OCI-LY7 (cell line): ENCODE results near the gene SYTL3. TPM values are rescaled to one million over a fixed set of nuclear protein-coding genes. Genes with fewer than 3 reads are reported as not detected.

Experiments
- BruUV-seq: library from RNA; stranded (reverse); fragments of 400-500 nt; replicated peaks from 2 replicates; lab custom pipeline; 2021; lab: Mats Ljungman, UMichigan
- CTCF ChIA-PET: fragments of 300-600 bp; sonication (Branson Sonifier 250); formaldehyde crosslinking; loops from one replicate; lab custom pipeline; 2022; ENCODE audit warnings: antibody characterized with exemption; ENCODE audit not compliant: unreplicated experiment; lab: Charles Lee
- POLR2A ChIA-PET: fragments of 300-600 bp; sonication (Branson Sonifier 250); formaldehyde crosslinking; loops from one replicate; lab custom pipeline; 2022; ENCODE audit warnings: antibody characterized with exemption; lab: Charles Lee
- DNase-seq: peaks from one replicate; pipeline ENCODE4 v3.0.0-alpha.2; 2015; ENCODE audit warnings: low spot score
- H2AFZ ChIP-seq: fragments of 200-600 bp; sonication (generic), shearing (Covaris generic); 2 replicates; pipeline ENCODE4 v1.6.1; 2014; ENCODE audit warnings: mild to moderate bottlenecking, antibody characterized with exemption, low read length, moderate library complexity
- H3K27ac ChIP-seq: fragments of 200-600 bp; sonication (generic); 2 replicates; pipeline ENCODE4 v1.5.1; 2014; ENCODE audit warnings: mixed run types, low read depth, mild to moderate bottlenecking, moderate library complexity, low read length, inconsistent platforms; ENCODE audit not compliant: poor library complexity, severe bottlenecking
- H3K36me3 ChIP-seq: fragments of 200-600 bp; sonication (generic); 2 replicates; pipeline ENCODE4 v1.6.1; 2014; ENCODE audit warnings: mild to moderate bottlenecking, antibody characterized with exemption, low read length, moderate library complexity, mixed read lengths; ENCODE audit not compliant: insufficient read depth
- H3K4me1 ChIP-seq: fragments of 200-600 bp; sonication (generic); 2 replicates; pipeline ENCODE4 v1.5.1; 2014; ENCODE audit warnings: mild to moderate bottlenecking, low read length; ENCODE audit not compliant: insufficient read depth, poor library complexity, severe bottlenecking
- H3K4me2 ChIP-seq: fragments of 200-600 bp; sonication (generic); 2 replicates; pipeline ENCODE4 v1.6.1; 2014; ENCODE audit warnings: mild to moderate bottlenecking, low read length
- H3K4me3 ChIP-seq: fragments of 200-600 bp; sonication (generic); 2 replicates; pipeline ENCODE4 v1.5.1; 2014; ENCODE audit warnings: mild to moderate bottlenecking, low read depth, low read length; ENCODE audit not compliant: poor library complexity, severe bottlenecking
- H3K79me2 ChIP-seq: fragments of 200-600 bp; sonication (generic); 2 replicates; pipeline ENCODE4 v1.6.1; 2016; ENCODE audit warnings: low read depth, mild to moderate bottlenecking, low read length, moderate library complexity, mixed read lengths; ENCODE audit not compliant: insufficient read depth
- H3K9me2 ChIP-seq: fragments of 200-600 bp; sonication (generic); 2 replicates; pipeline ENCODE4 v1.6.1; 2016; ENCODE audit warnings: mild to moderate bottlenecking, low read length, mixed read lengths; ENCODE audit not compliant: insufficient read depth
- H3K9me3 ChIP-seq: fragments of 200-600 bp; sonication (generic); 2 replicates; pipeline ENCODE4 v1.6.1; 2014; ENCODE audit warnings: mild to moderate bottlenecking, mixed run types, low read length, mixed read lengths
- H4K20me1 ChIP-seq: fragments of 200-600 bp; sonication (generic); 2 replicates; pipeline ENCODE4 v1.6.1; 2014; ENCODE audit warnings: mild to moderate bottlenecking, antibody characterized with exemption, low read length, moderate library complexity, mixed read lengths; ENCODE audit not compliant: insufficient read depth
- EZH2phosphoT487 ChIP-seq: fragments of 200-600 bp; sonication (generic); IDR thresholded peaks from 2 replicates; pipeline ENCODE4 v1.6.1; 2018; ENCODE audit warnings: low read depth, borderline replicate concordance, mild to moderate bottlenecking, mixed run types, antibody characterized with exemption, low read length, moderate library complexity, mixed read lengths
- intact Hi-C: fragments of 100-400 bp; cut with micrococcal nuclease; formaldehyde crosslinking; loops from one replicate; pipeline ENCODE4 v1.10.0; 2022; ENCODE audit not compliant: unreplicated experiment
- total RNA-seq, 2 experiments: library from RNA; depleted of rRNA in 1 of 2; stranded (reverse); fragments of >200 nt in 1 of 2; shearing (Covaris generic) in 1 of 2; gene quantifications; 2 replicates each; pipeline ENCODE4 v1.2.3, GENCODE V29; 2014 to 2022
- TF ChIP-seq, protein P1 (sequence below): fragments of 200-600 bp; sonication (generic); conservative IDR thresholded peaks from 2 replicates; pipeline ENCODE4 v1.5.1; 2014; ENCODE audit warnings: mild to moderate bottlenecking, antibody characterized with exemption, low read length, moderate library complexity, mixed read lengths

The SYTL3 gene
- total RNA-seq, 2 experiments from 2014 or later = 0.32 to 0.89 TPM

- no TSS peak for BruUV-seq
- H3K4me3 ChIP-seq = no peak overlapping the region
- ChIA-PET POLR2A (interaction anchor here (0.6 to 0.7 kb wide), 2 partner anchors 11 to 17 kb away, joined by 3 read pairs; no protein-coding TSS in a partner anchor), CTCF (no interaction called here)
- TF ChIP-seq, protein P1, sequence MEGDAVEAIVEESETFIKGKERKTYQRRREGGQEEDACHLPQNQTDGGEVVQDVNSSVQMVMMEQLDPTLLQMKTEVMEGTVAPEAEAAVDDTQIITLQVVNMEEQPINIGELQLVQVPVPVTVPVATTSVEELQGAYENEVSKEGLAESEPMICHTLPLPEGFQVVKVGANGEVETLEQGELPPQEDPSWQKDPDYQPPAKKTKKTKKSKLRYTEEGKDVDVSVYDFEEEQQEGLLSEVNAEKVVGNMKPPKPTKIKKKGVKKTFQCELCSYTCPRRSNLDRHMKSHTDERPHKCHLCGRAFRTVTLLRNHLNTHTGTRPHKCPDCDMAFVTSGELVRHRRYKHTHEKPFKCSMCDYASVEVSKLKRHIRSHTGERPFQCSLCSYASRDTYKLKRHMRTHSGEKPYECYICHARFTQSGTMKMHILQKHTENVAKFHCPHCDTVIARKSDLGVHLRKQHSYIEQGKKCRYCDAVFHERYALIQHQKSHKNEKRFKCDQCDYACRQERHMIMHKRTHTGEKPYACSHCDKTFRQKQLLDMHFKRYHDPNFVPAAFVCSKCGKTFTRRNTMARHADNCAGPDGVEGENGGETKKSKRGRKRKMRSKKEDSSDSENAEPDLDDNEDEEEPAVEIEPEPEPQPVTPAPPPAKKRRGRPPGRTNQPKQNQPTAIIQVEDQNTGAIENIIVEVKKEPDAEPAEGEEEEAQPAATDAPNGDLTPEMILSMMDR = no peak
- no peak for TF ChIP-seq EZH2phosphoT487
- H2AFZ ChIP-seq = no peak overlapping the region
- no peaks in the 10 kb centered on the region for H3K4me1 ChIP-seq
- DNase-seq = no peak
- no peak overlapping the region for H3K27ac ChIP-seq
- no peaks in the 10 kb centered on the region for H3K9me3 ChIP-seq
- no peak overlapping the region for H3K4me2 ChIP-seq
- H3K9me2 ChIP-seq = no peaks in the 10 kb centered on the region
- intact Hi-C loops = no loop called here
- no peaks in the 10 kb centered on the region; the same call in 1 of the 2 replicates for H4K20me1 ChIP-seq
- H3K36me3 ChIP-seq = peaks cover 100% of the 10 kb centered on the region
- no peaks in the 10 kb centered on the region for H3K79me2 ChIP-seq
Observed at GRCh38 chr6:158769234-158769770, 119.4 kb downstream of the SYTL3 start.

DNA sequence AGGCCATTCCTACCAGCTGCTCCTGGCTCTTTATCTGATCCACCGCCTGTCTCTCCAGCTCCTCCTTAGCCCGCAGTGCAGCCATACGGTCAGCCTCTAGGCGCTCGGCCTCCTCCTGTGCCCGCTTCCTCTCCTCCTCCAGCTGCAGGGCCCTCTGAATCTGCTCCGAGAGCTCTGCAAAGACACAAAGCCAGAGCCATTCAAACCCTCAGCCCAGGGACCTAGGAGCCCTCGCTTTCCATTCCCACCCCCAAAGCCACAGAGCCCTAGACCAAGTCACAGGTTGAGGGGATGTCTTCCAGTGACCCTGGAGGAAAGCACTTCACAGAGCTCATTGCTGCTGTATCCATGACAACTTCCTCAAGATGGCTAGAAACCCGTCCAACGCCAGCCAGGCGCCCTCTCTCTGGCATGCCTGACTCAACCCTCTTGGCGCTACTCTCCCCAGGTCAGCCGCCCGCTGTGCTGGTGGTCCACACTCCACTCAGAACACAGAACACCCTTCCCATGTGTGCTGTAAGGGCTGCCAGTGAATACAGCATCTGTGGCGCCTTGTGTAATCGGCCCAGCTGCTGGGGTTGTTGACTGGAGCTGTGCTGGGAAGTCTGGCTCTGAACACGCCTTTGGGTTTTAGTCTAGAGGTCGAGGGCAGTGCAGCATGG, 120.0 kb downstream of the SYTL3 start:
- DNase-seq = no peak

More for the DNA sequence above, 120.0 kb downstream of the SYTL3 start:
- H3K4me1 ChIP-seq = no peaks in the 10 kb centered on the region
- intact Hi-C loops = no loop called here
- H3K27ac ChIP-seq = no peak overlapping the region
- H2AFZ ChIP-seq = no peak overlapping the region
- no peak overlapping the region for H3K4me3 ChIP-seq
- H3K9me3 ChIP-seq = no peaks in the 10 kb centered on the region
- no peaks in the 10 kb centered on the region; the same call in 1 of the 2 replicates for H4K20me1 ChIP-seq
- peaks cover 100% of the 10 kb centered on the region for H3K36me3 ChIP-seq
- H3K4me2 ChIP-seq = no peak overlapping the region
- H3K9me2 ChIP-seq = no peaks in the 10 kb centered on the region
- ChIA-PET CTCF (no interaction called here), POLR2A (interaction anchor here (0.6 to 0.7 kb wide), 2 partner anchors 10 to 16 kb away, joined by 3 read pairs; no protein-coding TSS in a partner anchor)
- BruUV-seq = no TSS peak
- TF ChIP-seq, protein P1 = no peak
- TF ChIP-seq EZH2phosphoT487 = no peak
- H3K79me2 ChIP-seq = no peaks in the 10 kb centered on the region
